Endothelial cell (in vitro differentiated cells): ENCODE data around the gene RCHY1. TPM values are rescaled to one million over a fixed set of nuclear protein-coding genes. Genes with fewer than 3 reads are reported as not detected.
"Not testable (repeated sequence)": the region's sequence is repeated elsewhere in the genome, so short reads cannot be mapped to it uniquely, and the experiment has no call there.

Source experiments
- DNase-seq: peaks from one replicate; pipeline ENCODE4 v3.0.0; 2021; ENCODE audit warnings: low spot score
- H3K27ac Mint-ChIP-seq: one replicate; pipeline ENCODE4 v1.8.0; 2021; ENCODE audit warnings: mixed read lengths, inconsistent platforms; ENCODE audit not compliant: unreplicated experiment
- H3K27me3 Mint-ChIP-seq: one replicate; pipeline ENCODE4 v1.8.0; 2021; ENCODE audit warnings: mild to moderate bottlenecking, moderate library complexity, mixed read lengths, inconsistent platforms; ENCODE audit not compliant: unreplicated experiment
- H3K36me3 Mint-ChIP-seq: one replicate; pipeline ENCODE4 v1.8.0; 2021; ENCODE audit warnings: mild to moderate bottlenecking, low read depth, mixed read lengths, inconsistent platforms; ENCODE audit not compliant: unreplicated experiment
- H3K4me1 Mint-ChIP-seq: one replicate; pipeline ENCODE4 v1.8.0; 2021; ENCODE audit warnings: mild to moderate bottlenecking, mixed read lengths, inconsistent platforms; ENCODE audit not compliant: unreplicated experiment
- H3K4me3 Mint-ChIP-seq: one replicate; pipeline ENCODE4 v1.8.0; 2021; ENCODE audit warnings: mild to moderate bottlenecking, mixed read lengths, inconsistent platforms; ENCODE audit not compliant: unreplicated experiment
- H3K9me3 Mint-ChIP-seq: one replicate; pipeline ENCODE4 v1.8.0; 2021; ENCODE audit warnings: mixed read lengths, inconsistent platforms; ENCODE audit not compliant: unreplicated experiment
- CTCF ChIP-seq: fragments of 200-600 bp; sonication (generic); IDR thresholded peaks from one replicate; pipeline ENCODE4 v1.5.0; 2021; ENCODE audit warnings: antibody characterized with exemption; ENCODE audit not compliant: unreplicated experiment
- total RNA-seq: library from RNA; stranded (reverse); fragmentation: NEBNext Ultra II Directional; extraction: Animal tissue kit (Norgen Biotek cat#: 25700); gene quantifications from one replicate; pipeline ENCODE4 v1.2.1, GENCODE V29; 2021; ENCODE audit not compliant: unreplicated experiment

RCHY1 gene
- total RNA-seq, 1 donor from 2014 or later, result 40.7 TPM

- no peaks in the 10 kb centered on the region for H3K9me3 Mint-ChIP-seq
- H3K4me3 Mint-ChIP-seq, result no peak overlapping the region
- no peak for DNase-seq
- peaks cover 13% of the 10 kb centered on the region for H3K4me1 Mint-ChIP-seq
- no peak for TF ChIP-seq CTCF
- H3K27ac Mint-ChIP-seq, result no peak overlapping the region
- H3K27me3 Mint-ChIP-seq, result no peaks in the 10 kb centered on the region
- no peaks in the 10 kb centered on the region for H3K36me3 Mint-ChIP-seq
Measured at GRCh38 chr4:75542824-75543223, 28.6 kb upstream of the RCHY1 start.

- H3K27me3 Mint-ChIP-seq, DNase-seq, H3K27ac Mint-ChIP-seq, H3K9me3 Mint-ChIP-seq, H3K4me3 Mint-ChIP-seq: not testable (repeated sequence)
- peaks cover 20% of the 10 kb centered on the region for H3K36me3 Mint-ChIP-seq
- peaks cover 13% of the 10 kb centered on the region for H3K4me1 Mint-ChIP-seq
Measured at GRCh38 chr4:75537308-75537707, 23.1 kb upstream of the RCHY1 start.

- peaks cover 43% of the 10 kb centered on the region for H3K36me3 Mint-ChIP-seq
- not testable (repeated sequence) for H3K4me3 Mint-ChIP-seq, H3K9me3 Mint-ChIP-seq, DNase-seq, H3K4me1 Mint-ChIP-seq, H3K27me3 Mint-ChIP-seq, H3K27ac Mint-ChIP-seq
Measured at GRCh38 chr4:75533926-75534325, 19.7 kb upstream of the RCHY1 start.

- Mint-ChIP-seq H3K36me3 (peaks cover 43% of the 10 kb centered on the region), H3K4me3 (peak overlapping the region; percentile 35)
- not testable (repeated sequence) for H3K27me3 Mint-ChIP-seq, DNase-seq, H3K9me3 Mint-ChIP-seq, H3K27ac Mint-ChIP-seq, H3K4me1 Mint-ChIP-seq
Measured at GRCh38 chr4:75533339-75533887, 19.2 kb upstream of the RCHY1 start.

GRCh38 chr4:75531536-75532143 lies 17.4 kb upstream of the RCHY1 start:
- peak overlapping the region; percentile 87 for H3K4me3 Mint-ChIP-seq
- not testable (repeated sequence) for H3K9me3 Mint-ChIP-seq, DNase-seq, H3K27me3 Mint-ChIP-seq, H3K4me1 Mint-ChIP-seq, H3K27ac Mint-ChIP-seq
- peaks cover 52% of the 10 kb centered on the region for H3K36me3 Mint-ChIP-seq

- Mint-ChIP-seq H3K36me3 (peaks cover 51% of the 10 kb centered on the region), H3K27me3 (no peaks in the 10 kb centered on the region), H3K27ac (no peak overlapping the region), H3K4me3 (peak overlapping the region; percentile 24), H3K9me3 (peaks cover 9% of the 10 kb centered on the region), H3K4me1 (no peaks in the 10 kb centered on the region)
- no peak for TF ChIP-seq CTCF
- DNase-seq, result no peak
Measured at GRCh38 chr4:75530556-75531322, 16.5 kb upstream of the RCHY1 start.

GRCh38 chr4:75527482-75527881 lies 13.3 kb upstream of the RCHY1 start:
- DNase-seq, result no peak
- no peaks in the 10 kb centered on the region for H3K4me1 Mint-ChIP-seq
- no peaks in the 10 kb centered on the region for H3K9me3 Mint-ChIP-seq
- TF ChIP-seq CTCF, result no peak
- no peak overlapping the region for H3K4me3 Mint-ChIP-seq
- no peaks in the 10 kb centered on the region for H3K27me3 Mint-ChIP-seq
- H3K27ac Mint-ChIP-seq, result no peak overlapping the region
- peaks cover 34% of the 10 kb centered on the region for H3K36me3 Mint-ChIP-seq
